ENCODE results near the gene CD80.
"Not testable (repeated sequence)": the region's sequence is repeated elsewhere in the genome, so short reads cannot be mapped to it uniquely, and the experiment has no call there.

GRCh38 chr3:119552928-119553327 lies 6.5 kb downstream of the CD80 start:
- TF ChIP-seq HDAC6 (IDR thresholded peaks at IDR 0.05; ENCODE audit: low read depth, low read length); CREB1 (IDR thresholded peaks at IDR 0.05); RAD21 (IDR thresholded peaks at IDR 0.05 in 1 of 2, conservative IDR thresholded peaks at IDR 0.05 in 1 of 2; ENCODE audit: low read depth in 2 of 2, low read length in 2 of 2); JUND (IDR thresholded peaks at IDR 0.05; ENCODE audit: low read length); EZH2 (IDR thresholded peaks at IDR 0.05; ENCODE audit: low read depth, low read length, severe bottlenecking); EP300 (IDR thresholded peaks at IDR 0.05; ENCODE audit: borderline replicate concordance in 1 of 2, low read depth in 2 of 2, low read length in 2 of 2); POLR2A (IDR thresholded peaks at IDR 0.05; ENCODE audit: control extremely low read depth in 1 of 2, low read depth in 2 of 2, low read length in 2 of 2); CHD1 (IDR thresholded peaks at IDR 0.05; ENCODE audit: low read depth, low read length); RFX5 (IDR thresholded peaks at IDR 0.05; ENCODE audit: borderline replicate concordance, low read depth, low read length); BCL11A (IDR thresholded peaks at IDR 0.05; ENCODE audit: low read depth in 2 of 2, low read length in 2 of 2); POLR2AphosphoS5 (IDR thresholded peaks at IDR 0.05; ENCODE audit: low read depth, low read length): not testable (repeated sequence)
- TF ChIP-seq, protein P1, sequence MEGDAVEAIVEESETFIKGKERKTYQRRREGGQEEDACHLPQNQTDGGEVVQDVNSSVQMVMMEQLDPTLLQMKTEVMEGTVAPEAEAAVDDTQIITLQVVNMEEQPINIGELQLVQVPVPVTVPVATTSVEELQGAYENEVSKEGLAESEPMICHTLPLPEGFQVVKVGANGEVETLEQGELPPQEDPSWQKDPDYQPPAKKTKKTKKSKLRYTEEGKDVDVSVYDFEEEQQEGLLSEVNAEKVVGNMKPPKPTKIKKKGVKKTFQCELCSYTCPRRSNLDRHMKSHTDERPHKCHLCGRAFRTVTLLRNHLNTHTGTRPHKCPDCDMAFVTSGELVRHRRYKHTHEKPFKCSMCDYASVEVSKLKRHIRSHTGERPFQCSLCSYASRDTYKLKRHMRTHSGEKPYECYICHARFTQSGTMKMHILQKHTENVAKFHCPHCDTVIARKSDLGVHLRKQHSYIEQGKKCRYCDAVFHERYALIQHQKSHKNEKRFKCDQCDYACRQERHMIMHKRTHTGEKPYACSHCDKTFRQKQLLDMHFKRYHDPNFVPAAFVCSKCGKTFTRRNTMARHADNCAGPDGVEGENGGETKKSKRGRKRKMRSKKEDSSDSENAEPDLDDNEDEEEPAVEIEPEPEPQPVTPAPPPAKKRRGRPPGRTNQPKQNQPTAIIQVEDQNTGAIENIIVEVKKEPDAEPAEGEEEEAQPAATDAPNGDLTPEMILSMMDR (IDR thresholded peaks at IDR 0.05; ENCODE audit: control extremely low read depth in 1 of 3, insufficient read depth in 1 of 3, low read depth in 1 of 3, low read length in 3 of 3), result not testable (repeated sequence)
